Thyroid gland (tissue), 4 donors: Measurements from ENCODE around the gene ITGA1. TPM values are rescaled to one million over a fixed set of nuclear protein-coding genes. Genes with fewer than 3 reads are reported as not detected.

Experiments
- DNase-seq, 2 donors: peaks; one replicate each; pipeline ENCODE4 v3.0.0-alpha.2; 2019
- H3K27ac ChIP-seq, 3 donors: fragments of 200-600 bp; sonication (generic); 1 replicate in 2 of 3; 2 replicates in 1 of 3; pipeline ENCODE4 v1.5.1; 2016 to 2019; ENCODE audit warnings: mild to moderate bottlenecking in 1 of 3, moderate library complexity in 1 of 3
- H3K27me3 ChIP-seq: fragments of 200-600 bp; sonication (generic); one replicate; pipeline ENCODE4 v1.5.1; 2019
- H3K36me3 ChIP-seq, 2 donors: fragments of 200-600 bp; sonication (generic); one replicate each; pipeline ENCODE4 v1.5.1; 2016 to 2019
- H3K4me1 ChIP-seq, 2 donors: fragments of 200-600 bp; sonication (generic); one replicate each; pipeline ENCODE4 v1.5.1; 2017 to 2019
- H3K4me3 ChIP-seq, 3 donors: fragments of 200-600 bp; sonication (generic); replicated peaks in 1 of 3; 1 replicate in 2 of 3; 2 replicates in 1 of 3; pipeline ENCODE4 v1.5.1; 2016; ENCODE audit warnings: mild to moderate bottlenecking in 1 of 3
- H3K9me3 ChIP-seq: fragments of 200-600 bp; sonication (generic); one replicate; pipeline ENCODE4 v1.5.1; 2017
- CTCF ChIP-seq, 6 experiments: fragments of 200-600 bp in 3 of 6; fragments of 450-650 bp in 3 of 6; sonication (generic) in 3 of 6; IDR thresholded peaks; one replicate each; pipeline ENCODE4 v1.5.1; 2016 to 2019; ENCODE audit warnings: antibody characterized with exemption in 6 of 6, mild to moderate bottlenecking in 2 of 6, inconsistent platforms in 1 of 6, moderate library complexity in 1 of 6
- POLR2A ChIP-seq, 2 donors: fragments of 450-650 bp; IDR thresholded peaks; one replicate each; pipeline ENCODE4 v1.6.1; 2017; ENCODE audit warnings: antibody characterized with exemption in 2 of 2, mild to moderate bottlenecking in 2 of 2, moderate library complexity in 1 of 2
- WGBS, 2 donors: methylation state at CpG; one replicate each; pipeline ENCODE4 v1.1.5; 2017; 5-methylcytosine and 5-hydroxymethylcytosine counted together
- intact Hi-C: fragments of 100-400 bp; cut with DNase I; formaldehyde crosslinking; loops from one replicate; pipeline ENCODE4 v1.15.1; 2023
- total RNA-seq, 4 donors: library from RNA; depleted of rRNA; stranded (reverse); fragments of >200 nt; gene quantifications; one replicate each; pipeline ENCODE4 v1.2.3, GENCODE V29; 2016

Gene ITGA1
- total RNA-seq, 4 donors from 2014 or later = 38.7 to 85.9 (median 52.6) TPM

- DNase-seq = no peak
- H3K27ac ChIP-seq = no peak overlapping the region
- no peak for TF ChIP-seq CTCF (IDR thresholded peaks at IDR 0.05)
- TF ChIP-seq POLR2A (IDR thresholded peaks at IDR 0.05) = no peak
- H3K36me3 ChIP-seq = no peaks in the 10 kb centered on the region
- H3K4me1 ChIP-seq = peaks cover 0 to 6% of the 10 kb centered on the region in 2 donors
- no peak overlapping the region for H3K4me3 ChIP-seq
- H3K9me3 ChIP-seq = no peaks in the 10 kb centered on the region
- intact Hi-C loops = no loop called here
- no peaks in the 10 kb centered on the region for H3K27me3 ChIP-seq
- WGBS, 2 donors = 83 to 84% methylated on average over 2 of the region's 2 CpGs
Observed at GRCh38 chr5:52854301-52854700, 66.6 kb downstream of the ITGA1 start.

DNA sequence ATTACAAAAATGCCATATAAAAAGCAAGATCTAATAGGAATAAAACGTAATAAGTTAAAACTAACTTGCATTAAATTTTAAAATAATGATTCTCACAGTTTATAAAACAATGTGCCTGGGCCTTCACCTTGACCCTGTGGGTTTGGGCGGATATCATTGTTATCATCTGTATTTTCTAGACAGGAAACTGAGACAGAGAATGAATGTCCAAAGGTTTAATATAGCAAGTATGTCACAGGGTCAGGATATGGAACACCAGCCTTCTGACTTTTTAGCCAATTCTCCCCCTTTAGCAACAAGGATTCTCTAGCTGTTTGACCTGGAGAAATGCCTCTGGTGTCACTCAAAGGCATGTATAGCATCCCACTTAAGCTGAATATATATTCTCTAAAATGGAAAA lies 67.2 kb downstream of the ITGA1 start:
- H3K4me1 ChIP-seq = peaks cover 0 to 6% of the 10 kb centered on the region in 2 donors
- H3K9me3 ChIP-seq = no peaks in the 10 kb centered on the region
- intact Hi-C loops = no loop called here
- no peak for TF ChIP-seq CTCF (IDR thresholded peaks at IDR 0.05)
- TF ChIP-seq POLR2A (IDR thresholded peaks at IDR 0.05) = no peak
- DNase-seq = no peak
- H3K27me3 ChIP-seq = no peaks in the 10 kb centered on the region
- no peaks in the 10 kb centered on the region for H3K36me3 ChIP-seq
- no peak overlapping the region for H3K4me3 ChIP-seq
- WGBS, 2 donors = 80 to 81% methylated on average over 2 of the region's 2 CpGs
- no peak overlapping the region for H3K27ac ChIP-seq

GRCh38 chr5:52856564-52856963 lies 68.8 kb downstream of the ITGA1 start:
- H3K27ac ChIP-seq = no peak overlapping the region
- no peaks in the 10 kb centered on the region for H3K36me3 ChIP-seq
- WGBS, 2 donors = 82 to 88% methylated on average over 3 of the region's 3 CpGs
- H3K4me1 ChIP-seq = peaks cover 0 to 6% of the 10 kb centered on the region in 2 donors
- H3K27me3 ChIP-seq = no peaks in the 10 kb centered on the region
- no peaks in the 10 kb centered on the region for H3K9me3 ChIP-seq
- intact Hi-C loops = no loop called here
- no peak overlapping the region for H3K4me3 ChIP-seq
- no peak for DNase-seq
- TF ChIP-seq CTCF (IDR thresholded peaks at IDR 0.05) (no peak), POLR2A (IDR thresholded peaks at IDR 0.05) (no peak)

GRCh38 chr5:52859628-52860027 lies 71.9 kb downstream of the ITGA1 start:
- no peaks in the 10 kb centered on the region for H3K9me3 ChIP-seq
- H3K4me1 ChIP-seq = peaks cover 12 to 14% of the 10 kb centered on the region in 2 donors
- no peak overlapping the region for H3K4me3 ChIP-seq
- no peaks in the 10 kb centered on the region for H3K36me3 ChIP-seq
- no peak for DNase-seq
- no peak for TF ChIP-seq POLR2A (IDR thresholded peaks at IDR 0.05)
- TF ChIP-seq CTCF (IDR thresholded peaks at IDR 0.05) = no peak
- no peak overlapping the region for H3K27ac ChIP-seq
- WGBS, 2 donors = 80 to 84% methylated on average over 2 of the region's 2 CpGs
- intact Hi-C loops = loop anchor here (10.0 kb wide), 1 partner anchor 75 kb away; the partner anchor contains the start of genes ITGA1 and PELO
- H3K27me3 ChIP-seq = no peaks in the 10 kb centered on the region

DNA sequence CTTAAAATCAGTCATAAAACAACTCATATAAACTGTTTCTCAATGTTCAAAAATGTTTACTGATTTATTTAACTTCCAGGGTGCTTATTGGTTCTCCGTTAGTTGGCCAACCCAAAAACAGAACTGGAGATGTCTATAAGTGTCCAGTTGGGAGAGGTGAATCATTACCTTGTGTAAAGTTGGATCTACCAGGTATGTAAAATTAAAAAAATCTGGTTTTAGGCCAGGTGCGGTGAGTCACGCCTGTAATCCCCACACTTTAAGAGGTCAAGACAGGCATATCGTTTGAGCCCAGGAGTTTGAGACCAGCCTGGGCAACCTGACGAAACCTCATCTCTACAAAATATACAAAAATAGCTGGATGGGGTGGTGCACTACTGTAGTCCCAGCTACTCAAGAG lies 73.7 kb downstream of the ITGA1 start:
- H3K27me3 ChIP-seq = no peaks in the 10 kb centered on the region
- H3K9me3 ChIP-seq = no peaks in the 10 kb centered on the region
- intact Hi-C loops = loop anchor here (10.0 kb wide), 1 partner anchor 77 kb away; the partner anchor contains the start of genes ITGA1 and PELO
- no peaks in the 10 kb centered on the region for H3K36me3 ChIP-seq
- WGBS, 2 donors = 94 to 97% methylated on average over 5 of the region's 5 CpGs
- no peak overlapping the region for H3K27ac ChIP-seq
- DNase-seq = no peak
- TF ChIP-seq CTCF (IDR thresholded peaks at IDR 0.05) (no peak), POLR2A (IDR thresholded peaks at IDR 0.05) (no peak)
- H3K4me3 ChIP-seq = no peak overlapping the region
- peaks cover 15 to 16% of the 10 kb centered on the region in 2 donors for H3K4me1 ChIP-seq
